Heart right ventricle (tissue), 16 donors: ENCODE data around the gene PIK3CD. TPM values are rescaled to one million over a fixed set of nuclear protein-coding genes. Genes with fewer than 3 reads are reported as not detected.

Experiments used
- ATAC-seq, 8 donors: fragments of 200-7000 bp; cut with Tn5 transposase; one replicate each; pipeline ENCODE4 v1.9.1; 2020; ENCODE audit warnings: mild to moderate bottlenecking in 8 of 8, moderate library complexity in 8 of 8, moderate number of reproducible peaks in 1 of 8
- DNase-seq, 2 donors: peaks; one replicate each; pipeline ENCODE4 v3.0.0-alpha.2; 2020
- H3K27ac ChIP-seq, 10 donors: fragments of 200-600 bp; sonication (generic) in 2 of 10; one replicate each; pipeline versions ENCODE4 v1.5.0 to v1.8.0; 2020 to 2022; ENCODE audit warnings: mild to moderate bottlenecking in 3 of 10
- H3K27me3 ChIP-seq, 7 donors: fragments of 200-600 bp; one replicate each; pipeline ENCODE4 v1.8.0; 2021 to 2022; ENCODE audit warnings: mild to moderate bottlenecking in 2 of 7
- H3K36me3 ChIP-seq, 9 donors: fragments of 200-600 bp; sonication (generic) in 1 of 9; one replicate each; pipeline versions ENCODE4 v1.5.0 to v1.8.0; 2020 to 2022; ENCODE audit warnings: mild to moderate bottlenecking in 2 of 9
- H3K4me1 ChIP-seq, 9 donors: fragments of 200-600 bp; sonication (generic) in 1 of 9; one replicate each; pipeline versions ENCODE4 v1.5.0 to v1.8.0; 2020 to 2022; ENCODE audit warnings: mild to moderate bottlenecking in 4 of 9
- H3K4me3 ChIP-seq, 10 donors: fragments of 200-600 bp; sonication (generic) in 2 of 10; one replicate each; pipeline versions ENCODE4 v1.5.0 to v1.8.0; 2020 to 2022; ENCODE audit warnings: mild to moderate bottlenecking in 7 of 10, moderate library complexity in 2 of 10
- H3K9me3 ChIP-seq, 11 donors: fragments of 200-600 bp in 10 of 11; sonication (generic) in 2 of 11; one replicate each; pipeline versions ENCODE4 v1.5.0 to v1.8.0; 2013 to 2022; ENCODE audit warnings: mild to moderate bottlenecking in 2 of 11, control low read depth in 1 of 11, moderate library complexity in 1 of 11
- CTCF ChIP-seq, 9 donors: fragments of 200-600 bp; sonication (generic) in 2 of 9; IDR thresholded peaks; one replicate each; pipeline versions ENCODE4 v1.5.0 to v1.8.0; 2021 to 2022; ENCODE audit warnings: antibody characterized with exemption in 9 of 9, mild to moderate bottlenecking in 5 of 9, moderate library complexity in 1 of 9
- WGBS, 2 donors: extraction: QIAGEN DNeasy Blood & Tissue Kit; methylation state at CpG; one replicate each; pipeline ENCODE4 v1.1.7; 2013; ENCODE audit warnings: inconsistent platforms in 1 of 2; 5-methylcytosine and 5-hydroxymethylcytosine counted together
- intact Hi-C, 10 donors: fragments of 100-400 bp; cut with DNase I; formaldehyde crosslinking; loops; one replicate each; pipeline versions ENCODE4 v1.11.1 to v1.14.2; 2022
- polyA plus RNA-seq, 2 donors: library from polyadenylated mRNA; stranded (reverse); fragments of 200-250 nt; gene quantifications; one replicate each; pipeline ENCODE4 v1.2.3, GENCODE V29; 2013
- total RNA-seq, 10 donors: library from RNA; stranded (reverse); fragmentation: NEBNext Ultra II Directional in 3 of 10; extraction: Animal tissue kit (Norgen Biotek cat#: 25700) in 3 of 10; gene quantifications; one replicate each; pipeline versions ENCODE4 v1.2.1 to v1.2.4, GENCODE V29; 2021 to 2023
- donor health status: Arrhythmogenic right ventricular cardiomyopathy.
- donor health status: ischemic (EF 13 %, LVEDD 7.1; RV severe dilation, severe dysfunction).
- donor health status: healthy with polysubstance abuse.
- donor health status: DM: no; HTN: yes; CAD: no.
- donor health status: DM: no; HTN: no; CAD: no.
- donor health status: ischemic (EF 25% LVEDD 6.9; RV normal size, moderate dysfunction).
- donor health status: ischemic (EF 25% LVEDD 5.7; RV mildly dilated, moderate dysfunction).
- donor health status: healthy.
- donor health status: DM: yes; HTN: yes; CAD: no.
- donor health status: Ischemic cardiomyopathy.
- donor health status: ischemic (EF 35%, LVEDD 5.7; RV mildly dilated, moderate dysfunction).
- donor health status: nonischemic (EF 11% LVEDD 7.7; RV severe dilation, severe dysfunction).
- donor health status: DM: yes; HTN: yes; CAD: no.
- donor health status: PGD.
- donor health status: ischemic (EF 29% LVEDD 5.4; RV normal size, mild dysfunction).
- donor health status: nonischemic (EF 23%, LVEDD 6.1; RV moderate dilation, normal function).

The PIK3CD gene
- total and polyA plus RNA-seq, 12 donors: 1.0 to 12.1 (median 2.7) TPM

DNA sequence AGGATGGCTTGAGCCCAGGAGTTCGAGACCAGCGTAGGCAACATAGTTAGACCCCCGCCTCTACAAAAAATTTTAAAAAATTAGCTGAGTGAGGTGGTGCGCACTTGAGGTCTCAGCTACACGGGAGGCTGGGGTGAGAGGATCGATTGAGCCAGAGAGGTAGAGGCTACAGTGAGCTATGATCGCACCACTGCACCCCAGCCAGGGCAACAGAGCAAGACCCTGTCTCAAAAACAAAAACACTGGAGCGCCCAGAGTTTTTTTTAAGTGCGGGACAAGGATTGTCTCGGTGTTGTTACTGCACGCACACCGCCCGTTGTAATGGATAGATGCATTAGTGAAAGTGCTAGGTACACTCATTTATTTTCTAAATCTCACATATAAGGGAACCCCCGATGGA, 37.1 kb downstream of the PIK3CD start:
- peaks cover 5 to 73% (median 35%) of the 10 kb centered on the region in 9 donors for H3K4me1 ChIP-seq
- TF ChIP-seq CTCF (IDR thresholded peaks at IDR 0.05): no peak
- no peak for ATAC-seq
- no peaks in the 10 kb centered on the region for H3K27me3 ChIP-seq
- peak overlapping the region in 1 of 10 donors; percentile 62 for H3K27ac ChIP-seq
- H3K9me3 ChIP-seq: no peaks in the 10 kb centered on the region
- peaks cover 0 to 18% (median 0%) of the 10 kb centered on the region in 9 donors for H3K36me3 ChIP-seq
- intact Hi-C loops: loop anchor here in 1 of 10 donors (10.0 kb wide), 1 partner anchor 64 kb away; no protein-coding TSS in a partner anchor
- peak overlapping the region; percentile 47 to 82 (median 68) for H3K4me3 ChIP-seq
- DNase-seq: no peak
- WGBS, 2 donors: 50% methylated on average over 14 of the region's 14 CpGs

GRCh38 chr1:9689011-9689706, 37.6 kb downstream of the PIK3CD start:
- 2% methylated on average over 50 to 69 of the region's 72 CpGs for WGBS, 2 donors
- intact Hi-C loops: loop anchor here in 1 of 10 donors (10.0 kb wide), 1 partner anchor 64 kb away; no protein-coding TSS in a partner anchor
- Histone ChIP-seq H3K9me3 (no peaks in the 10 kb centered on the region), H3K4me3 (peak overlapping the region; percentile 47 to 82 (median 68)), H3K4me1 (peaks cover 5 to 73% (median 35%) of the 10 kb centered on the region in 9 donors), H3K27me3 (no peaks in the 10 kb centered on the region), H3K27ac (peak overlapping the region in 4 of 10 donors; percentile 11 to 64 (median 52)), H3K36me3 (peaks cover 0 to 23% (median 0%) of the 10 kb centered on the region in 9 donors)
- ATAC-seq: peak; percentile 79 to 95 (median 88)
- no peak for TF ChIP-seq CTCF (IDR thresholded peaks at IDR 0.05)
- peak; percentile 78 to 87 for DNase-seq

- 9 to 10% methylated on average over 21 to 23 of the region's 23 CpGs for WGBS, 2 donors
- peaks cover 5 to 71% (median 35%) of the 10 kb centered on the region in 9 donors for H3K4me1 ChIP-seq
- ATAC-seq (peak in 6 of 8 donors; percentile 13 to 48 (median 26)), DNase-seq (peak; percentile 22 to 28)
- intact Hi-C loops: loop anchor here in 2 of 10 donors (10.0 kb wide), 1 partner anchor 65 kb away; no protein-coding TSS in a partner anchor
- no peaks in the 10 kb centered on the region for H3K27me3 ChIP-seq
- H3K36me3 ChIP-seq: peaks cover 0 to 29% (median 0%) of the 10 kb centered on the region in 9 donors
- no peaks in the 10 kb centered on the region for H3K9me3 ChIP-seq
- peak overlapping the region; percentile 39 to 82 (median 68) for H3K4me3 ChIP-seq
- peak in 1 of 9 donors; percentile 16 for TF ChIP-seq CTCF (IDR thresholded peaks at IDR 0.05)
- H3K27ac ChIP-seq: peak overlapping the region in 5 of 10 donors; percentile 11 to 64 (median 50)
Observed at GRCh38 chr1:9689971-9690381, 38.4 kb downstream of the PIK3CD start.

GRCh38 chr1:9690440-9691107, 39.0 kb downstream of the PIK3CD start:
- Histone ChIP-seq H3K4me3 (peak overlapping the region in 7 of 10 donors; percentile 61 to 82 (median 67)), H3K4me1 (peaks cover 5 to 68% (median 35%) of the 10 kb centered on the region in 9 donors), H3K36me3 (peaks cover 0 to 29% (median 0%) of the 10 kb centered on the region in 9 donors), H3K27me3 (no peaks in the 10 kb centered on the region), H3K9me3 (no peaks in the 10 kb centered on the region), H3K27ac (peak overlapping the region in 3 of 10 donors; percentile 11 to 53 (median 43))
- DNase-seq (no peak), ATAC-seq (no peak)
- WGBS, 2 donors: 69 to 74% methylated on average over 14 of the region's 14 CpGs
- no peak for TF ChIP-seq CTCF (IDR thresholded peaks at IDR 0.05)
- intact Hi-C loops: loop anchor here in 1 of 10 donors (10.0 kb wide), 1 partner anchor 66 kb away; no protein-coding TSS in a partner anchor
